WI38 (cell line): ENCODE measurements around the gene STAT5A.

Experiments
- H3K4me3 ChIP-seq: 2 replicates; pipeline ENCODE4 v1.5.1; 2011; ENCODE audit warnings: low read depth, mild to moderate bottlenecking, control low read depth, low read length
- TF ChIP-seq, protein P1 (sequence below): IDR thresholded peaks from 2 replicates; pipeline ENCODE4 v1.5.1; 2012; ENCODE audit warnings: low read depth, mild to moderate bottlenecking, control low read depth, low read length

Gene STAT5A

GRCh38 chr17:42342242-42343008, 54.1 kb downstream of the STAT5A start:
- TF ChIP-seq, protein P1, sequence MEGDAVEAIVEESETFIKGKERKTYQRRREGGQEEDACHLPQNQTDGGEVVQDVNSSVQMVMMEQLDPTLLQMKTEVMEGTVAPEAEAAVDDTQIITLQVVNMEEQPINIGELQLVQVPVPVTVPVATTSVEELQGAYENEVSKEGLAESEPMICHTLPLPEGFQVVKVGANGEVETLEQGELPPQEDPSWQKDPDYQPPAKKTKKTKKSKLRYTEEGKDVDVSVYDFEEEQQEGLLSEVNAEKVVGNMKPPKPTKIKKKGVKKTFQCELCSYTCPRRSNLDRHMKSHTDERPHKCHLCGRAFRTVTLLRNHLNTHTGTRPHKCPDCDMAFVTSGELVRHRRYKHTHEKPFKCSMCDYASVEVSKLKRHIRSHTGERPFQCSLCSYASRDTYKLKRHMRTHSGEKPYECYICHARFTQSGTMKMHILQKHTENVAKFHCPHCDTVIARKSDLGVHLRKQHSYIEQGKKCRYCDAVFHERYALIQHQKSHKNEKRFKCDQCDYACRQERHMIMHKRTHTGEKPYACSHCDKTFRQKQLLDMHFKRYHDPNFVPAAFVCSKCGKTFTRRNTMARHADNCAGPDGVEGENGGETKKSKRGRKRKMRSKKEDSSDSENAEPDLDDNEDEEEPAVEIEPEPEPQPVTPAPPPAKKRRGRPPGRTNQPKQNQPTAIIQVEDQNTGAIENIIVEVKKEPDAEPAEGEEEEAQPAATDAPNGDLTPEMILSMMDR = no peak

GRCh38 chr17:42345396-42346073, 57.2 kb downstream of the STAT5A start:
- TF ChIP-seq, protein P1 = no peak
- no peak overlapping the region for H3K4me3 ChIP-seq

More at GRCh38 chr17:42342242-42343008, 54.1 kb downstream of the STAT5A start:
- H3K4me3 ChIP-seq = no peak overlapping the region

GRCh38 chr17:42346481-42346880, 58.2 kb downstream of the STAT5A start:
- H3K4me3 ChIP-seq = no peak overlapping the region
- TF ChIP-seq, protein P1 = no peak

DNA sequence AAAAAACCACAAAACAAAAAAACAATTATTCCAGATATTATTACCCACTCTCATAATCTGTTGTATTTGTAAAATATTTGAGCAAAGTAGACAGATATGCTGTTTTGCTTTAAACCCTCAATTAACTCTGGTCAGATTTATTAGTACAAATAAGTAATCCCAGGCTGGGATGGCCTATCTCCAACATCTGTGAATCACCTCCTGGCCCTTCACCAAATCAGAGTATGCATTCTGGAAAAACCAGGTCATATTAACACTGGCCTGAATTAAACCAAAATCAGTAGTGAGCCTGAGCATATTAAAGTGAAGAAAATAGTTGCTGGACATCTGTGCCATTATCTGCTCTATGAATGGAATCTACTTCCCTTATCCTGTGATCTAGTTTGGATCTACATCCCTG, 58.9 kb downstream of the STAT5A start:
- TF ChIP-seq, protein P1 = no peak
- H3K4me3 ChIP-seq = no peak overlapping the region

GRCh38 chr17:42347606-42348005, 59.3 kb downstream of the STAT5A start:
- H3K4me3 ChIP-seq = no peak overlapping the region
- TF ChIP-seq, protein P1 = no peak

GRCh38 chr17:42348104-42348503, 59.8 kb downstream of the STAT5A start:
- TF ChIP-seq, protein P1 = no peak
- H3K4me3 ChIP-seq = no peak overlapping the region
